GM18508 (cell line): ENCODE results near the gene PTPRG.
"Not testable (repeated sequence)": the region's sequence is repeated elsewhere in the genome, so short reads cannot be mapped to it uniquely, and the experiment has no call there.

Experiments used
- ATAC-seq: cut with Tn5 transposase; IDR thresholded peaks from one replicate; pipeline ENCODE4 v1.9.1; 2021; ENCODE audit warnings: moderate number of reproducible peaks; ENCODE audit not compliant: insufficient read depth, unreplicated experiment

The PTPRG gene

GRCh38 chr3:61741551-61741950, 180.2 kb downstream of the PTPRG start:
- ATAC-seq: no peak

DNA sequence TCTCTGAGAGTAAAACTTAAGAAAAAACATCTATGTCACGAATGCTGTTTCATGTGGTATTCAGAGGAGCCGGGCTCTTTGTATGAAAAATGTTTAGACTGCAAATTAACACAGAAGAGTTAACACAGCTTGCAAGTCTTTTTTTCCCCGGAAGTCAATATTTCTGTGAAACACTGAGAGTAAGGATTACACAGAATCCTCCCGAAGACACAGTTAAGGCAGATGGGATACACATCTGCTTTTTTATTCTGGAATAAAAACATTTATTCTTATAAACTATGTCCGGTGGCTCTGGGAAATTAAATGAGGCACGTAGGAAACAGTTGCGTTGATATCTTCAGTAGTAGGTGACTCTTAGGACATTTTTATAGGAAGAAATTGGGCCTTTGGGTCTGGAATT, 180.6 kb downstream of the PTPRG start:
- ATAC-seq: no peak

DNA sequence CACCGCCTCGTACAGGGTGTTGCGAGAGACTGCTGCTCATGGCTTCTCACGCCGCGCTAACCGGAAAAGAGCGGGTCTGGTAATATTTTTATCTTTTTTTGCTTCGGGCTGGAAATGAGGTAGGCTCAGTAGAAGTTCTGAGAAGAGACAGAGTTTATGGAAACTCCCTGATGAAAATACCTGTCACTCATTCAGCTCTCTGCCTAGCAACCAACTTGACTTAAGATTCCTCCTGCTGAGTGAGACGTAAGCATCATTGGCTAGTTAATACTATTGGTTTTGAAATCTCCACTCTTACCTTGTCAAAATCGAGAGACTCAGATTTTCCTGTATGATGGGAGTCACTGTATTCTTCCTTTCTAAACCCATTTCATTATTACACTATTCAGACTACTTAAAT, 181.7 kb downstream of the PTPRG start:
- no peak for ATAC-seq

- ATAC-seq: no peak
These were observed 182.4 kb downstream of the PTPRG start for GRCh38 chr3:61743686-61744242.

- no peak for ATAC-seq
These were observed 186.9 kb downstream of the PTPRG start for GRCh38 chr3:61748288-61748687.

DNA sequence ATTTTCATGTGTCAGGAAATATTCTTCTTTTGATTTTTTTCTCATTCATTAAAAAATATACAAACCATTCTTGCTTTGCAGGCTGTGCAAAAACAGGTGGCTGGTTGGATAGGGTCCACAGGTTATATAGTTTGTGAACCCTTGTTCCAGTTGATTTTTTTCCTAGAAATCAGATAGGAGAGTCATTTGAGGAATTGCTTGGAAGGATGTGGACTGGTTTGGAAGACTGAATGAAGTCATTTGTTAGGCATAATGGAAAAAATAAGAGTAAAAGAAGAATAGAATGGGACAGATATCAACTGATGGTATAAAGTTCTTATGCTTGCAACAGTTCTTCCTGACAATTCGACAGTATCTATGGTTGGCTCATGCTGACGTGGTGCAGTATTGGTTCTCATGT, 189.4 kb downstream of the PTPRG start:
- ATAC-seq: no peak

GRCh38 chr3:61758839-61759238, 197.5 kb downstream of the PTPRG start:
- ATAC-seq: no peak

DNA sequence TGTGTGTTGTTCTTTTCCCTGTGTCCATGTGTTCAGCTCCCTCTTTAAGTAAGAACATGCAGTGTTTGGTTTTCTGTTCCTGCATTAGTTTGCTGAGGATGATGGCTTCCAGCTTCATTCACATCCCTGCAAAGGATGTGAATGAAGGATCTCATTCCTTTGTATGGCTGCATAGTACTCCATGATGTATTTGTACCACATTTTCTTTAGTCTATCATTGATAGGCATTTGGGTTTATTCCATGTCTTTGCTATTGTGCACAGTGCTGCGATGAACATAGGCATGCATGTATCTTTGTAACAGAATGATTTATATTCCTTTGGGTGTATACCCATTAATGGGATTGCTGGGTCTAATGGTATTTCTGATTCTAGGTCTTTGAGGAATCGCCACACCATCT, 199.4 kb downstream of the PTPRG start:
- not testable (repeated sequence) for ATAC-seq

- no peak for ATAC-seq
These were observed 200.5 kb downstream of the PTPRG start for GRCh38 chr3:61761694-61762430.

DNA sequence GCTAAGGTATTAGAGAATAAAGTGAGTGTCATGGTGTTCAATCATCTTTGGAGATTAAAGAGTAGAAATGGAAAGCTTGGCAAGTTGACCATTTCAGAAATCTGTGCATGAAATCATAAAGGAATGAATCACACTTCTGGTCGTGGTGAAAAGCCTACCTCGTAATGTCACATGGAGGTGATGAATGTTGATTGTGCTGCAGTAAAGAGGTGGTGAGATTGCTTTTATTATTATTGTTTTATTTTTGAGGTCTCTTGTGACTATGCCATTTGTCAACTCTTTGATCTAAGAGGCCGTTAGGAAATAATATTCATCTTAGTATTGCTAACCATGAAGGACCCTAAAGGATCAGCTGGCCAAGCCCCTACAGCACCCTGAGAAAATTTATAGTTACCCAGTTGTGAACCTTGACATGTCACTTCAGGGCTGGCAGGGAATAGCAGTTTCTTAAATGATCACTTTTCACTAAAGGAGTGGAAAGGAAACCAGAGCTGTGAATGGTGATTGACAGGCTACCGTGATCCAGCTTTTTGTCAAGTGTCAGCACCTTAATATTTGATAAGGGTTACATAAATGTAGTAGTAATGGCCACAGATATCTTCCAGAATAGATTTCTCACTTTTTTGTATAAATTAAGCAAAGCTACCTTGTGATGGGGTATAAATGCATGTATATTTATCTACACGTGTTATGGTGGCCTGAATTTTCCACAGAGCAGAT, 203.9 kb downstream of the PTPRG start:
- no peak for ATAC-seq

GRCh38 chr3:61768284-61769037, 207.1 kb downstream of the PTPRG start:
- ATAC-seq: no peak

GRCh38 chr3:61769266-61769990, 208.1 kb downstream of the PTPRG start:
- no peak for ATAC-seq

GRCh38 chr3:61771976-61772375, 210.6 kb downstream of the PTPRG start:
- ATAC-seq: no peak

DNA sequence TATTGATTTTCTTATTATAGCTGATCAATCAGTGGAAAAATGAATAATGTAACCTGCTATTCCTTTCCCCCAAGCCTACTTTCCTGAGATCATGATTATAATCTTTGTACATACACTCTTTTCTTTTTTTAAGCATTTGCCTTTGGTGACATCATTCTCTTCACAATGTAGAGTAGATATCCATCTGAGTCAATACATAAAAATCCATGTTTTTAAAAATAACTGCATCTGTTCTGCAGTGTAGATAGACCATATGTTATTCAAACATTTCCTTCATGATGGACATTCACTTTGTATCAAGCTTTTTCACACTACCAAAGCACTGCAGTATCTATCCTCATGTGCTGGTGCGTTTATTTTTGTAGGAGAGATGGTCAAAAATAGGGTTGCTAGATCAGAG, 211.1 kb downstream of the PTPRG start:
- no peak for ATAC-seq

DNA sequence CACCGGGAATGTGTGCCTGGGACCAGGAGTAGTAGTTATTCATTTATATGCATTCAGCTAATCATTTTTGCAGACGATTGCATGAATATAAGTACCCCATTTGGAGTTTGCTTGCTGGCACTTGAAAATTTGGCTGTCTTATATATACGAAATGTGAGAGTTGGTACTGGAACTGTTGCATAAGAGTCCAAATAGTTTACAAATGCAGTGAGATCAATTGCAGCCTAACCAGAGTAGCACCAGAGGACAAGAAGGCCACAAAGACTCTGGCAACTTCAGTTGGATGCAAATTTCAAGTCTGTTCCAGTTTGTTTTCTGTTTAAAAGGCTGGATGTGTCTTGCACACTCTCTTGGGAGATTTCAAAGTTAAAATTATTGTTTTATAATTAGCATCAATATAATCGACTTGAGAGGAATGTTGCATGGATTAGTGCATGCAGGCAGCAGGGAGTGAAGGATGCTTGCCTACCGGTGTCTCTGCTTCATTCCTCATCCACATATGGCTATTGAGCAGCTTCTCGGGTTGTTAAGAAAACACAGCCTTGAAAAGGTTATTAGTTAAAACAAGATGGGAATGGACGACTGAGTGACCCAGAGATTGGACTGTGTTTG, 213.0 kb downstream of the PTPRG start:
- no peak for ATAC-seq

DNA sequence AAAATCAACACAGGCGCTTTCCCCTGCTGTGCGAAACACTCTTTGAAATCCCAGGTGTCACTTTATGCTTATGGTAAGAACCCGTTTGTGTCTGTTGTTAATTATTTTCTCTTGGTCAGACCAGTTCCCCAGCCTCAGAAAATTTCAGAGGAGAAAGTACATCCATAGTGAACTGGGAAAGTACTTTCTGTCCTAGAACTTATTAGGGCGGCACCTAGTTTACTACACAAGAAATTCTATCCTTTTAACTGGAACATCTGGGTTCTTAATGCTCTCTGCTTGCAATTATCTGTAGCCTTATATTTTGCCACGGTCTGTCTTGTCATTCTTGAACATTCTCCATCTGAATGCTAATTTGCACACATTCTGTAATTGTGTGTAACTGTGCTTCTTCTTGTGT, 215.0 kb downstream of the PTPRG start:
- ATAC-seq: no peak

DNA sequence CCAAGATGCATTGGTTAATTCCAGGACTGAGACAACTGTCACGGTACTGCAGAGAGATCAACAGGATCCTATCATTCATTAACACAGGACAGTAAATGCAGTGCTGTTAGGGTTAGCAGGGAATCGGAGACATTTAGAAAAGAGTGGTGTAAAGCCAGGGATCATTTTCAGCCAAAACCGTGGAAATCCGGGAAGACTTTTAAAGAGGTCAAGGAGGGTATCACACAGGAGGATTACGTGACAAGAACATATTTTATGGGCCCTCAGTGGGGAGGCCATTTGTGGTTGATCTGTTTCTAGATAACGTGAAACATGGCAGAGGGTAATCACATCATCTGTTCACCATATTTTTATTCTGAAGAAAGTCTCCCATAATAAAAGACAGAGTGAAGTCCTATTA, 216.1 kb downstream of the PTPRG start:
- ATAC-seq: no peak

- no peak for ATAC-seq
These were observed 216.7 kb downstream of the PTPRG start for GRCh38 chr3:61778095-61778494.

GRCh38 chr3:61780016-61780415, 218.6 kb downstream of the PTPRG start:
- ATAC-seq: no peak
